Activated naive CD8-positive, alpha-beta T cell treated with anti-CD3 and anti-CD28 coated beads, Interleukin-2, amount 50 U/mL, for 24 hours (primary cell): Measurements from ENCODE around the gene DET1.
A peak's percentile ranks its signal among the peaks of the same experiment; 100 is the strongest.
"Not testable (repeated sequence)": the region's sequence is repeated elsewhere in the genome, so short reads cannot be mapped to it uniquely, and the experiment has no call there.

ENCODE experiments used
- ATAC-seq: fragments of 150-1000 bp; cut with Tn5 transposase; one replicate; pipeline ENCODE4 v1.10.0; 2021
- DNase-seq: peaks from one replicate; pipeline ENCODE4 v3.0.0; 2021
- H3K27ac Mint-ChIP-seq: one replicate; pipeline ENCODE4 v1.8.0; 2021; ENCODE audit warnings: mild to moderate bottlenecking, mixed read lengths
- H3K27me3 Mint-ChIP-seq: one replicate; pipeline ENCODE4 v1.8.0; 2021; ENCODE audit warnings: mixed read lengths
- H3K36me3 Mint-ChIP-seq: one replicate; pipeline ENCODE4 v1.8.0; 2021; ENCODE audit warnings: low read depth, mixed read lengths
- H3K4me1 Mint-ChIP-seq: one replicate; pipeline ENCODE4 v1.8.0; 2021; ENCODE audit warnings: mixed read lengths
- H3K4me3 Mint-ChIP-seq: one replicate; pipeline ENCODE4 v1.8.0; 2021; ENCODE audit warnings: mild to moderate bottlenecking, moderate library complexity, mixed read lengths
- H3K9me3 Mint-ChIP-seq: one replicate; pipeline ENCODE4 v1.8.0; 2021; ENCODE audit warnings: mixed read lengths

DET1 gene

GRCh38 chr15:88529021-88529630 lies 17.4 kb downstream of the DET1 start:
- H3K36me3 Mint-ChIP-seq: peaks cover 39% of the 10 kb centered on the region
- no peak for ATAC-seq

GRCh38 chr15:88526247-88526879 lies 20.1 kb downstream of the DET1 start:
- H3K4me3 Mint-ChIP-seq: no peak overlapping the region
- DNase-seq: no peak
- ATAC-seq: no peak
- H3K36me3 Mint-ChIP-seq: peaks cover 44% of the 10 kb centered on the region
- H3K27me3 Mint-ChIP-seq: no peaks in the 10 kb centered on the region
- no peaks in the 10 kb centered on the region for H3K4me1 Mint-ChIP-seq
- no peak overlapping the region for H3K27ac Mint-ChIP-seq
- no peaks in the 10 kb centered on the region for H3K9me3 Mint-ChIP-seq

More at GRCh38 chr15:88529021-88529630, 17.4 kb downstream of the DET1 start:
- DNase-seq: no peak
- Mint-ChIP-seq H3K27ac (no peak overlapping the region), H3K4me1 (no peaks in the 10 kb centered on the region), H3K27me3 (no peaks in the 10 kb centered on the region), H3K9me3 (peaks cover under 1% of the 10 kb centered on the region), H3K4me3 (no peak overlapping the region)

GRCh38 chr15:88525418-88525817 lies 21.1 kb downstream of the DET1 start:
- DNase-seq: no peak
- H3K4me3 Mint-ChIP-seq: no peak overlapping the region
- H3K9me3 Mint-ChIP-seq: no peaks in the 10 kb centered on the region
- ATAC-seq: no peak
- H3K27ac Mint-ChIP-seq: no peak overlapping the region
- H3K36me3 Mint-ChIP-seq: peaks cover 37% of the 10 kb centered on the region
- no peaks in the 10 kb centered on the region for H3K27me3 Mint-ChIP-seq
- H3K4me1 Mint-ChIP-seq: no peaks in the 10 kb centered on the region

GRCh38 chr15:88524094-88524493 lies 22.4 kb downstream of the DET1 start:
- H3K27ac Mint-ChIP-seq, H3K27me3 Mint-ChIP-seq, DNase-seq, ATAC-seq, H3K4me1 Mint-ChIP-seq, H3K4me3 Mint-ChIP-seq, H3K9me3 Mint-ChIP-seq: not testable (repeated sequence)
- peaks cover 25% of the 10 kb centered on the region for H3K36me3 Mint-ChIP-seq

- no peak for ATAC-seq
- H3K4me3 Mint-ChIP-seq: no peak overlapping the region
Measured at GRCh38 chr15:88518903-88519302, 27.6 kb downstream of the DET1 start.

GRCh38 chr15:88513195-88513594 lies 33.3 kb downstream of the DET1 start:
- H3K4me3 Mint-ChIP-seq: no peak overlapping the region
- no peak overlapping the region for H3K27ac Mint-ChIP-seq
- ATAC-seq: no peak
- no peaks in the 10 kb centered on the region for H3K27me3 Mint-ChIP-seq
- no peak for DNase-seq
- no peaks in the 10 kb centered on the region for H3K9me3 Mint-ChIP-seq
- peaks cover 17% of the 10 kb centered on the region for H3K36me3 Mint-ChIP-seq
- peaks cover 6% of the 10 kb centered on the region for H3K4me1 Mint-ChIP-seq

More at GRCh38 chr15:88518903-88519302, 27.6 kb downstream of the DET1 start:
- H3K4me1 Mint-ChIP-seq: no peaks in the 10 kb centered on the region
- no peaks in the 10 kb centered on the region for H3K27me3 Mint-ChIP-seq
- DNase-seq: no peak
- peaks cover 10% of the 10 kb centered on the region for H3K36me3 Mint-ChIP-seq
- no peak overlapping the region for H3K27ac Mint-ChIP-seq
- H3K9me3 Mint-ChIP-seq: no peaks in the 10 kb centered on the region

GRCh38 chr15:88512601-88513000 lies 33.9 kb downstream of the DET1 start:
- no peak overlapping the region for H3K27ac Mint-ChIP-seq
- H3K4me1 Mint-ChIP-seq: peaks cover 6% of the 10 kb centered on the region
- ATAC-seq (no peak), DNase-seq (no peak)
- no peaks in the 10 kb centered on the region for H3K27me3 Mint-ChIP-seq
- peaks cover 17% of the 10 kb centered on the region for H3K36me3 Mint-ChIP-seq
- no peaks in the 10 kb centered on the region for H3K9me3 Mint-ChIP-seq
- H3K4me3 Mint-ChIP-seq: no peak overlapping the region

GRCh38 chr15:88512078-88512477 lies 34.4 kb downstream of the DET1 start:
- Mint-ChIP-seq H3K27ac (no peak overlapping the region), H3K4me3 (no peak overlapping the region), H3K36me3 (peaks cover 17% of the 10 kb centered on the region), H3K4me1 (peaks cover 6% of the 10 kb centered on the region), H3K9me3 (no peaks in the 10 kb centered on the region), H3K27me3 (no peaks in the 10 kb centered on the region)
- no peak for ATAC-seq
- no peak for DNase-seq

GRCh38 chr15:88511161-88511560 lies 35.3 kb downstream of the DET1 start:
- peaks cover 17% of the 10 kb centered on the region for H3K36me3 Mint-ChIP-seq
- no peak for DNase-seq
- H3K9me3 Mint-ChIP-seq: no peaks in the 10 kb centered on the region
- no peak for ATAC-seq
- H3K27ac Mint-ChIP-seq: no peak overlapping the region
- H3K4me1 Mint-ChIP-seq: peaks cover 6% of the 10 kb centered on the region
- H3K4me3 Mint-ChIP-seq: no peak overlapping the region
- no peaks in the 10 kb centered on the region for H3K27me3 Mint-ChIP-seq

- no peak overlapping the region for H3K4me3 Mint-ChIP-seq
- H3K9me3 Mint-ChIP-seq: no peaks in the 10 kb centered on the region
- peaks cover 6% of the 10 kb centered on the region for H3K4me1 Mint-ChIP-seq
- peak overlapping the region; percentile 49 for H3K27ac Mint-ChIP-seq
- ATAC-seq: peak; percentile 77
- H3K27me3 Mint-ChIP-seq: no peaks in the 10 kb centered on the region
- peaks cover 17% of the 10 kb centered on the region for H3K36me3 Mint-ChIP-seq
- no peak for DNase-seq
Measured at GRCh38 chr15:88509964-88510363, 36.5 kb downstream of the DET1 start.

GRCh38 chr15:88509321-88509720 lies 37.2 kb downstream of the DET1 start:
- Mint-ChIP-seq H3K9me3 (no peaks in the 10 kb centered on the region), H3K36me3 (peaks cover 19% of the 10 kb centered on the region), H3K4me3 (no peak overlapping the region), H3K27me3 (no peaks in the 10 kb centered on the region), H3K27ac (no peak overlapping the region), H3K4me1 (peaks cover 6% of the 10 kb centered on the region)
- no peak for ATAC-seq
- no peak for DNase-seq

GRCh38 chr15:88506628-88507027 lies 39.9 kb downstream of the DET1 start:
- Mint-ChIP-seq H3K4me3 (no peak overlapping the region), H3K27ac (no peak overlapping the region), H3K27me3 (no peaks in the 10 kb centered on the region), H3K36me3 (peaks cover 16% of the 10 kb centered on the region), H3K4me1 (peaks cover 6% of the 10 kb centered on the region), H3K9me3 (no peaks in the 10 kb centered on the region)
- no peak for DNase-seq
- ATAC-seq: no peak

- DNase-seq (no peak), ATAC-seq (no peak)
- H3K9me3 Mint-ChIP-seq: no peaks in the 10 kb centered on the region
- H3K4me1 Mint-ChIP-seq: peaks cover 6% of the 10 kb centered on the region
- H3K4me3 Mint-ChIP-seq: no peak overlapping the region
- H3K36me3 Mint-ChIP-seq: peaks cover 9% of the 10 kb centered on the region
- no peak overlapping the region for H3K27ac Mint-ChIP-seq
- H3K27me3 Mint-ChIP-seq: no peaks in the 10 kb centered on the region
Measured at GRCh38 chr15:88505721-88506120, 40.8 kb downstream of the DET1 start.

GRCh38 chr15:88504445-88504844 lies 42.0 kb downstream of the DET1 start:
- Mint-ChIP-seq H3K4me1 (no peaks in the 10 kb centered on the region), H3K27me3 (no peaks in the 10 kb centered on the region), H3K9me3 (no peaks in the 10 kb centered on the region), H3K27ac (no peak overlapping the region), H3K4me3 (no peak overlapping the region), H3K36me3 (peaks cover 4% of the 10 kb centered on the region)
- ATAC-seq (no peak), DNase-seq (no peak)

GRCh38 chr15:88498996-88499395 lies 47.5 kb downstream of the DET1 start:
- H3K4me3 Mint-ChIP-seq: no peak overlapping the region
- DNase-seq: no peak
- no peaks in the 10 kb centered on the region for H3K36me3 Mint-ChIP-seq
- ATAC-seq: no peak
- no peaks in the 10 kb centered on the region for H3K4me1 Mint-ChIP-seq
- H3K9me3 Mint-ChIP-seq: no peaks in the 10 kb centered on the region
- no peak overlapping the region for H3K27ac Mint-ChIP-seq
- H3K27me3 Mint-ChIP-seq: no peaks in the 10 kb centered on the region
